ENCODE measurements around the gene DUSP15.
"Not testable (repeated sequence)": the region's sequence is repeated elsewhere in the genome, so short reads cannot be mapped to it uniquely, and the experiment has no call there.

Gene DUSP15

DNA sequence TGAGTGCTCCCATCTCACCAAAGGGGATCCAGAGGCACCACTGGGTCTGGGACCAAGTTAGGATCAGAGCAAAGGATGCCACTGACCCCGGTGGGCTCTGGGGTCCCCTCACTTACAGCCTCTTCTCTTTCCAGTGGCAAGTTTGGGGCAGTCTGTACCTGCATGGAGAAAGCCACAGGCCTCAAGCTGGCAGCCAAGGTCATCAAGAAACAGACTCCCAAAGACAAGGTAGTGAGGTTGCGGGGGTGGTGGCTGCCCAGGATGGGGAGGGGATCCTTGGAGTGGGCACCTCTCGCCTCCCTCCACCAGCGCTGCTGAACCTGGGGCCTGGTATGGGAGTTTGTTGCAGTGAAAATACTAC is 46.2 kb downstream of the DUSP15 start:
- no peak for DNase-seq (ENCODE audit: low read depth in 2 of 3, low spot score in 2 of 3)

DNA sequence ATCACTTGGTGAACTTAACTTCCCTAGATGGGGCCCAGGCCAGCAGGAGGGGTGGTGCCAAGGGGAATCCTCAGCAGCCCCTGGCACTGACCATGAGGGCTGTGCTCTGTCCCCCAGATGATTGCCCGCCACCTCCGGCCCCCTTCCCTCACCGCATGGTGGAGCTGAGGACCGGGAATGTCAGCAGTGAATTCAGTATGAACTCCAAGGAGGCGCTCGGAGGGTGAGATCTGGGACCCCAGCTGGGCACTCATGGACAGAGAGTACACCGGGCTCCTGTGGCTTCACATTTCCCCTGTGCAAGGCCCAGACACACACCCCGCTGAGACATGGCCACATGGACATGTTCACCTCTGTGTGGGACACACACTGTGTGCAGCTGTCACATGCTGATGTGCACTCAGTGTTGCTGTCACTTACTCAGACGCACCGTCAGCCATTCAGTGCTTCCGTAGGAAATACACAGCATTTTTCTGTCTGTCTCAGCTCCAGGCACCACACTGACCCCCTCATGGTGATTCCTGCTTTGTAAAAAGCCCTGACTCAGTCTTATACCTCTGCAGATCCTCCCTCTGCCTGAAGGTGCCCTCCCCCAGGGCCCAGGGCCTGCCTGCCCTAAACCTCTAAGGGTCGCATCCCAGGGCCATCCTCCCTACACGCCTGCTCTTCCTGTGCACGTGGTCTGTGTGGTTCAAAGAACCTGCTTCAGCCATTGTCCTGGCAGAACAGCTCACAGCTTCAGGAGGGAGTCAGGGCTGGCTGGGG is 46.8 kb downstream of the DUSP15 start:
- DNase-seq (ENCODE audit: low read depth in 2 of 3, low spot score in 2 of 3): no peak

DNA sequence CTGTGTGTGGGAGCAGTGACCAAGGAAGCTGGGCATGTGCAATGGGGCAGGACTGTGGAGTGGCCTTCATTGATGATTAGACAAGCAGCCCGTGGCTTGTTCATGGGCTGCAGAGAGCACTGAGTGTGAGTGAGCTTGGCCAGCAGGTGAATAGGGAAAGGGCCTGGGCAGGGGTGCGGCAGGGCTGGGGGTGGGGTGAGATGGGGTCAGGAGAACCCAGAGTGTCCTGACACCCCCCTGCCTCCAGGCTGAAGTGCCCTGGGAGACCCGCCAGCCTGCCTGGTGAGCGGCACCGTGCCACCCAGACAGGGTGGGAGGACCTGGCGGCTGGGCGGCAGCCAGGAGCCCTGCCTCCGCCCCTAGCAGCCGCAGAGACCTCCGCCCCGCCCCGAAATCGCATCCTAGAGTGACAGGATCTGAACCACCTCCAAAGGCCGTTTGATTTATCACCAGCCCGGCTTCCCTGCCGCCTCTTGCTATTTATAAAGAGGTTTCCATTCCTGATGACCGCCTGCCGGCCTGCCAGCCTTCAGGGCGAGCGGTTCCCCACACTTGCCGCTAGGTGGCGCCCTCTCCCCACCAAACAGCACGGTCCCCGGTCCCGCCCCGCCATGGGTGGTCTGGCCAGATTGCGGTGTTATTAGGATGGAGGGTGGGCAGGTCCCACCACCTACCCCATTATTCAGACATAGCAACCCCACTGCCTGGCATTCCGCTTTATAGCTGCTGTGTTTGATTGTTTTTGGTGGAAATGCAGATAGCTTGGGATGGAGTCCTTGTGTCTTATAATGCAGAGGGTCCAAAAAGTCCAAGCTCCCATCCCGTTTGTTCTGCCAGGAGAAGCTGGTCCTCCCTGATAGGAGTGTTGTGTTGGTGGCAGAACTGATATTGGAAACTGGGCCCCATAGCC is 47.7 kb downstream of the DUSP15 start:
- DNase-seq (ENCODE audit: low read depth in 2 of 3, low spot score in 2 of 3): peak; percentile 43 to 85 (median 83)

DNA sequence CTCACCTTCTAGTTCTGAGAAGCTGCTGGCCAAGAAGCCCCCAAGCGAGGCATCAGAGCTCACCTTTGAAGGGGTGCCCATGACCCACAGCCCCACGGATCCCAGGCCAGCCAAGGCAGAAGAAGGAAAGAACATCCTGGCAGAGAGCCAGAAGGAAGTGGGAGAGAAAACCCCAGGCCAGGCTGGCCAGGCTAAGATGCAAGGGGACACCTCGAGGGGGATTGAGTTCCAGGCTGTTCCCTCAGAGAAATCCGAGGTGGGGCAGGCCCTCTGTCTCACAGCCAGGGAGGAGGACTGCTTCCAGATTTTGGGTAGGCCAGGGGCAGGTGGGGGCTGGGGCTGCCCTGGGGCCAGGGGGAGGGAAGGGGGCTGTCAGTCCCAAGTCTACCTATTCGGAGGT is 48.9 kb downstream of the DUSP15 start:
- DNase-seq (ENCODE audit: low read depth in 2 of 3, low spot score in 2 of 3): no peak

DNA sequence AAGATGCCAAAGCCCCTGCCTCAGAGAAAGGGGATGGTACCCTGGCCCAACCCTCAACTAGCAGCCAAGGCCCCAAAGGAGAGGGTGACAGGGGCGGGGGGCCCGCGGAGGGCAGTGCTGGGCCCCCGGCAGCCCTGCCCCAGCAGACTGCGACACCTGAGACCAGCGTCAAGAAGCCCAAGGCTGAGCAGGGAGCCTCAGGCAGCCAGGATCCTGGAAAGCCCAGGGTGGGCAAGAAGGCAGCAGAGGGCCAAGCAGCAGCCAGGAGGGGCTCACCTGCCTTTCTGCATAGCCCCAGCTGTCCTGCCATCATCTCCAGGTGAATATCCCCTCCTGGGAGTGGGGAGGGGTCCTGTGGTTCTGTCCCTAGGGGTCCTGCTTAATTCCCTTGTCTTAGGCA is 50.1 kb downstream of the DUSP15 start:
- DNase-seq (ENCODE audit: low read depth in 2 of 3, low spot score in 2 of 3): no peak

DNA sequence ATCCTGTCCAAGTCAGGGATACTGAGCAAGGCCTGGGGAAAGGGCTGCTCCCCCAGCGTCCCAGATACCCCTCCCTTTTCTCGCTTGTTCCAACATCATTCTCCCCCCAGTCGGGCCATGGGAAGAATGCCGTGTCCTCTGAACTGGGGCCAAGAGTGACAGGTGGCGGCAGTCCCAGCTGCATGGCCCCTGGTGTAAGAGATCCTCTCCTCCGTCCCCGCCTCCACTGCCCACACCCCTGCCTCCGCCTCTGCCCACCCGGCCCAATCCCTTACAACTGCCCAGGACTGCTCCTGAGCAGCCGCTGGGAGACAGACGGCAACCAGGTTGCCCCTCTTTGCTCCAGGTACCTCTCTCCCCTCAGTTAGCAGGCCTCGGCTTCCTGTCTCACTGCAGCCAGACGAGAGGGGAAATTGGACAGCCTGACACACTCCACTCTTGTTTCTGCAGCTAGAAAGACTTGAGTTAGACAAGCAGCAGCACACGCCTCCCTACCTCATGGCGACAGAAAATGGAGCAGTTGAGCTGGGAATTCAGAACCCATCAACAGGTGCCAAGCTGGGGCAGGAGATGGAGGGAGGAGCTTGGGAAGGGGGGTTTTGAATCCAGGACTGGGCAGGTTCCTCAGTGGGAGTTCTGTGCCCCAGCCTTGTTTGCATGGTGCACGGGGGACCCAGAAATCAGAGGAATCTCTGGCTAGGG is 51.1 kb downstream of the DUSP15 start, which contains the start of gene MYLK2:
TSS of gene MYLK2 (plus strand) at position 274 of the 702 bp plus-strand sequence. CDS start at position 499, 225 bp downstream.
- DNase-seq (ENCODE audit: low read depth in 2 of 3, low spot score in 2 of 3): no peak

DNA sequence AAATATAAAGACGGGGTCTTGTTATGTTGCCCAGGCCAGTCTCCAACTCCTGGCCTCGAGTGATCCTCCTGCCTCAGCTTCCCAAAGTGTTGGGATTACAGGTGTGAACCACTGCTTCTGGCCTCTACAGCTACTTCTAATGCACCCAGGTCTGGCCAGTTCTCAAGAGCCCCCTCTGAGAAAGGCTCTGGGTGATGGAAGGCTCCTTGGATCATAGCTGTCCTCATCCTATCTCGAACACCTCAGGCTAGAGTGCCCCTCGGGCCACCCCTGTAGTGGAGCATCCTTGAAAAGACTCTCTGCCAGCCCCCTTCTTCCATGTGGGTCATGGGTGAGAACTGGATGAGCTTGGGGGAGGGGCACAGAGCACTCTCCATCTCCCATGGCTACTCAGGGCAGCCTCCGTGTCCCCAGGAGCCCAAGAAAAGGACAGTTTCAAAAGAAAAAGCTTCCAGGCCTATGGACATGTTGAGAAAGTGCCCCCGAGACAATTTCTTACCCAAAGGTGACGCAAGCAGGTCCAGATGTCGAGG is 51.9 kb downstream of the DUSP15 start:
- DNase-seq (ENCODE audit: low read depth in 2 of 3, low spot score in 2 of 3): no peak

DNA sequence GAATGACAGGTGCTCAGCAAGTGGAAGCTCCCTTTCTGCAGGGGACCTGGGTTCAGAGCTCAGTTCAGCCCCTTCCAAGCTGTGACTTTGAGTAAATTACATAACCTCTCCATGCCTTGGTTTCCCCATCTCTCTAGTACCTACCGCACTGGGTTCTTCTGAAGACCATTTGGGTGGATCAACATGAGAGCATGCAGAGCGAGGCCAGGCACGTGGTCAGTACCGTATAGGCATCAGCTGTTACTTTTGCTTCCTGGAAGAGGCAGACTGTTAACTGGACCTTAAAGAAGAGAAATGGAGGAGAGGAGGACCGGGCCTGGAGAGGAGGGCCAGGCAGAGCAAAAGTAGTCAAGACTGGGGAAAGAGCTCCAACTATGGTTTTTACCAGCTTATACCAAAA is 52.9 kb downstream of the DUSP15 start:
- DNase-seq (ENCODE audit: low read depth in 2 of 3, low spot score in 2 of 3): no peak

DNA sequence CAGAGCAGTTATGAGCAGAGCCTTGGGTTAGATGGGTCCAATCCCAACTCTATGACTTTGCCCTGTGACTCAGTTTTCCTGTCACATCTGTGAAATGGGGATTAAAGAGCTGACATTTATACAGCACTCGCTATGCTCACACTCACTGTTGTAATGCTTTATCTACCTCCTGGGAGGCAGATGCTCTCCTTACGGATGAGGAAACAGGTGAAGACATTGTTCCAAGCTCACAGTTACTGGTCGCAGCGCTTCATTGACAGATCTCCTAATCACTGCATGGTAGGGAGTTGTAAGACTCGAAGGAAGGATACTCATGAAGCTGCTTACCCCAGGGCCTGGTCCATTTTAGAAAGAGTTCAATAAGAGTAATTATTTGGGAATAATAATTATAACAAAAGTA is 54.1 kb downstream of the DUSP15 start:
- no peak for DNase-seq (ENCODE audit: low read depth in 2 of 3, low spot score in 2 of 3)

DNA sequence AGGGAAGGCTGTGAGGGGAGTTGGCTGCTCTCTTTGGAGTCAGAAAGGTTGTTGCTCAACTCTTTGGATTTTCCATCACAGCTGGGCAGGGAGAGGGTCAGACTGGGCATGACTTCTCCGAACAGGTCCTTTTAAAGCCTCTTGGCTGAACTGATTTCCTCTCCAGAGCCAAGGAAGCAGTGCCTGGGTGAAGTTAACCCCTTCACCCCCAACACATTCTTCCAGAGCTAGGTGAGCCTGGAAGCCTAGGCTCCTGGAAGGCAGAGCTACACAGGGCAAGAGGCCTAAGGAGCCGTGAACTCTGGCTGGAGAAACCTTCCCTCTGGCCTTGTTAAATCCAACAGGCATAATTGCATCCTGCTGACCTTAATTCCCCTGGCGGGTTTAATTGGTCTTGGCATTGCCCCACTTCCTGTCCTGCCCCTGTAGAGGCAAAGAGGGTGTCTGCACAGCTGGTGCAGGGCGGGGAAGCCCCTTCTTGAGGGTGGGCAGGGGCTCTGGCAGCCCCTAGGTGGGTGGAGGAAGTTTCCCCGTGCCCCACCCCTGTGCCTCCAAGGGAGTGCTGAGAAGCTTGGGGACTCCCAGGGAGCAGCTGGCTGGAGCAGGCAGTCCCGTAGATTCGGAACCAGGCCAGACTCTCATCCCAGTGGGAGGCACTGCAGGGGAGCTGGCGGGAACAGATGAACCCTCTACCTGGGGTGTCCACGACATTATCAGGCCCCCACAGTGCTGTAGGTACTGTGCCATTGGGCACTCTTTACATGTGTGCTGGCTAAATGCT is 54.7 kb downstream of the DUSP15 start:
- no peak for DNase-seq (ENCODE audit: low read depth in 2 of 3, low spot score in 2 of 3)

DNA sequence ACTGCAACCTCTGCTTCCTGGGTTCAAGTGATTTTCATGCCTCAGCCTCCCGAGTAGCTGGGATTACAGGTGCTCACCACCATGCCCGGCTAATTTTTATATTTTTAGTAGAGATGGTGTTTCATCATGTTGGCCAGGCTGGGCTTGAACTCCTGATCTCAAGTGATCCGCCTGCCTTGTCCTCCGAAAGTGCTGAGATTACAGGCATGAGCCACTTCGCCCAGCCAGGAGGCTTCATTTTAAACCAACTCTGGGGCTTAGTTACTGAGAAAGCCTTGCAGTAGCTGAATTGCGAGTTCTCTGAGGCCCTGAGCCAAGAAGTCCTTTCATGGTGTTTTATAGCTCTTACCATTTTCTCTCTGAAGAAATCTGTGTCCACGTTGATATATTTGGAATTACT is 56.2 kb downstream of the DUSP15 start:
- not testable (repeated sequence) for DNase-seq (ENCODE audit: low read depth in 2 of 3, low spot score in 2 of 3)

DNA sequence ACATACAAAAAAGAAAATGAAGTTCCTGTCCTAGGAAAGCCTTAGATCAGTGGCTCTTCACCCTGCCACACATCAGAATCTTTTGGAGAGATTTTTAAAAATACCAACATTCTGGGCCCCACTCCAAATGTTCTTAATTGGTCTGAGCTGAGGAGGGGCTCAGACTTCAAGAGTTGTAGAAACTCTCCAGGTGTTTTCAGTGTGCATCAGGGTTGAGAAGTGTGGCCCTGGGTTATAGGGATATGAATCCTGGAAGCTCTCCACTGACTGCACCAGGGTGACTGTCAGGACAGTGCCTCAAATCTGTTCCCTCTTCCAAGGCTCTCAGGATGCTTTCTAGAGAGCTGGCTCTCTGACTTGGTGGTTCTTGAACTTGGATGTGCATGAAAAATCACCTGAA is 56.7 kb downstream of the DUSP15 start:
- no peak for DNase-seq (ENCODE audit: low read depth in 2 of 3, low spot score in 2 of 3)

DNA sequence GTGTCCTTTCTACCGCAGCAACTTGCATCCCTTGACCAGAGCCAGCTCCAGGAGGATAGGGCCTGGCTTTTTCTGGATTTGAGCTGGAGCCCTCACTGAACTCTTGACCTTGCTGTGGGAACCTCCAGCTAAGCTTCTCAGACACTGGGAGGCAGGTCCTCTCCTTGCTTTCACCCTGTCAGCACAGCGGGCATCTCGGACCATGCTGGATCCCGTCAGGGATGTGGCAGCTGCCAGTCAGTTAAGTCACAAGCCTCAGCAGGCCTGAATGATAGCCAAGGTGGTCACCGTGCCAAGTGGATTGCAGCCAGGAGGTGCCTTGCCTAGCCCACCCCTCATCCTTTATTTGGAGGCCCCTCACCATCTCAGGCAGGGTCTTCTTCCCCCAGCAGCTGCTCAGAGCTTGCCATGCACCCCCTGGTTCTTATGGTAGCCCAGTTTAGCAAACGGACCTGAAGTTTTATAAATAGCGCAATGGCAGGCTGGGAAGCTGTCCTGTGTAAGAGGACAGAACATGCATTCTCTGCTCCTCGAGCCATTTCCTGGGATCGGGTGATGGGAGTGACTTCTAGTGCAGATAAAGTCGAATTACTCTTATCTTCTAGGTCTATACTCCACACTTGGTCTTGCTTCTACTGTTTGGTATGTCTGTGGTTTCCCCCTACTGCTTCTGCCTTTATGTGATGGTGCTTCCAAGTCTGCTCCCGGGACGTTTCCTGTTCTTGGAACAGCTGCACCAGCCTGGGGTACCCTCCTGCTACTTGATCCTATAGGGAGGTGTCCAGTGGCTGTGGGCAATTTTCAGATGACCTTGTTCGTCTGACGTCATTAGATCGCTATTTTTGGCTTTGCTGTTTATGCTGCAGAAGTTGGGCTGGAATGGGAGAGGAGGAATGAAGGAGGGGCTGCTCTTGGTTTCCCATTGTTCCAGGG is 58.3 kb downstream of the DUSP15 start:
- DNase-seq (ENCODE audit: low read depth in 2 of 3, low spot score in 2 of 3): no peak

DNA sequence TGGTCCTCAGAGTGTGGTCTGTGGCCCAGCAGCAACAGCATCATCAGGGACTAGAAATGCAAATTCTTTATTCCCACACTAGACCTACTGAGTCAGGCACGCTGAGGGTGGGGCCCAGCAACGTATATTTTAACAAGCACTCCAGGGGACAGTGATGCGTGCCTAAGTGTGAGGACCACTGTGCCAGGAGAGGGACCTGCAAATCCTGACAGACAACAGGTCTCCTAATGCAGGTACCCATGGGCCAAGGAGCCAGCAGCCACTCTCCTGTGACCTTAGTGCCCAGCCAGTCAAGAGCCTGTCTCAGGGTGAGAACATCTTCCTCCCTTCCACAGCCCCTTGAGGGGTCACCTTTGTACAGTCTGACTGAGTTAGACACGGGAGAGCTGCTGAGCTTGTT is 59.1 kb downstream of the DUSP15 start:
- DNase-seq (ENCODE audit: low read depth in 2 of 3, low spot score in 2 of 3): no peak
